HG03196 (cell line): ENCODE data around the gene ITPR3.

Experiments used
- ATAC-seq: cut with Tn5 transposase; IDR thresholded peaks from one replicate; pipeline ENCODE4 v1.9.1; 2021; ENCODE audit not compliant: unreplicated experiment

ITPR3 gene

DNA sequence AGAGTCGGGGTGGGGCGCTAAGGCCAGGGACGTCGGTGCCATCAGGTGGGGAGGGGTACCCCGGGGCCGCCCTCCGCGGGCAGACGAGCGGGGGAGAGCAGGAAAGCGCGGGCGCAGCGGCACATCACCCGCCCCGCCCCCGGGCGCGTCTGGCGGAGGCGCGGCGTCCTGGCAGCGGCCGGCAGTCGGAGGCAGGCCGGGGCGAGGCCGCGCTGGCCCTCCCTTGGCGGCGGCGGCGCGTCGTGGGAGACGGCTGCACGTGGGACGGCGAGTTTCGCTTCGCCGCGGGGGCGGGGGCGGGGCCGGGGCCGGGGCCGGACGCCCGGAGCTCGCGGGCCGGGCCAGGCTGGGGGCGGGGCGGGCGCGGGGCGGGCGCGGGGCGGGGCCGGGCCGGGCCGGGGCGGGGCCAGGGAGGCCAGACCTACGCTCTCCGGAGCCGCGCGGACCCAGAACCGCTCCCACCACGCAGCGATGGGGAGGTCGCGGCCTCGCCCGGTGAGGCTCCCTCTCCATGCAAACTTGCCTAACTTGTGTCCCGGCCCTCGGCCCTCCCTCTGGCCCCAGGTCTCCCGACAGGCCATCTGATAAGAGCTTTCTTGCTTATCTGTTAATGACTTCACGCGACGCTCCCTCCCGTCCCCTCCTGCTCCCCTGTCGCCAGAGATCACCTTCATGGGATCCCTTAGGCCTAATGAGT lies 12.5 kb downstream of the ITPR3 start:
- no peak for ATAC-seq

DNA sequence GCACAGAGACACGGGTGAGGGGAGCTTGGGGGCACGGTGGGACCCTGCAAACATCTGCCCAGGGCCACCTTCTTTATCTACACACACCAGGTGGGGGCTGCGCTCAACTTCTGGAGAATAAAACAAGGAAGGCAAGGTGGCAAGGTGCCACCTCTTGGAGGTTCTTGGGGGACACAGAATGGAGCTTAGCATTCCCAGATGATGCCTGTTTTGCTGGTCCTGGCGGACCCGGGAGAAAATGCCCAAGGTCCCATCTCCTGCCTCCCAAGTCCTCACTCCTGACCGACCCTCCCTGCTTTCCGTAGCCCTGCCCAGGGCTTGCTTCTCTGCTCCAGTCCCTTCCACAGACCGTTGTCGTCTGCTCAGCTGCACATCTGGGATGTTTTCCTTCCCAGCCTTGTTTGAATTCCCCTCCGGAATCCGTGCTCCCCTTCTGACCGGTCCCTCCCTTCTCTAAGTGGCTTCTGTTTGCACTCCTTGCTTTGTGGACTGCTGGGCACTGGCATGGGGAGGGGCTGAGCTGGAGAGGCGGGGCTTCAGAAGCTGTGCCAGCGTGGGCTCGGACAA lies 13.1 kb downstream of the ITPR3 start:
- no peak for ATAC-seq

DNA sequence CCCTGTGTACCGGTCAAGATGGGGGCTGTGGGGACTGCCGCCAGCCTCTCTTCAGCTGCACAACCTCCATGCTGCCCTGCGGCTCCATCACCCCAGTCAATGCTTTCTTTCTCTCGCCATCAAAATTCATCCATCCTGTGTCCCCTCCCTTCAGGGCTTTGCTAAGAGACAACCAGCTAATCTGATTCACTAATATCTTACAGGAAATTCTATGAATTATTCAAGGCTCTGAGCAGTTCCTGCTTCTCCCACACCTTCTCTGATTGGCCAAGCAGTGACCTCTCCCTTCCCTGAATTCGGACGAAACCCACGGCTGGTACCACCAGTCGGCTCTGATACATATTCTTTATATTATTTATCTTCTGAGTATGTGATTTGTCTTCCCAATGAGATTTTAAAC lies 13.8 kb downstream of the ITPR3 start:
- no peak for ATAC-seq

DNA sequence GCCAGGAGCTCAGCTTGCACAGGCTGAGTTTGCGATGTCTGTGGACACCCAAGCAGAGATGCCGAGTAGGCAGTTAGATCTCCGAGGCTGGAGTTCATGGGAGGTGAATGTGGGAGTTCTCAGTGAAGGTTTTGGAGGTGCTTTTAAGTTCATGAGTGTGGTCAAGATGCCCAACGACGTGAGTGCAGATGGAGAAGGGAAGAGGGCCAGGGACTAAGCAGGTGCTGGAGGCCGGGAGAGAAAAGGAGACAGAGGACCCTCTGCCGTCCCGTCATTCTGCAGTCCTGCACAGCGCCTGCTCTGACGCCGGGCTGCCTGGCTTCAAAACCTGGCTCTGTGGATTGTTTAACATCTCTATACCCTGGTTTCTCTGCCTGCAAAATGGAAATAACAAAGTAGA lies 15.5 kb downstream of the ITPR3 start:
- no peak for ATAC-seq

DNA sequence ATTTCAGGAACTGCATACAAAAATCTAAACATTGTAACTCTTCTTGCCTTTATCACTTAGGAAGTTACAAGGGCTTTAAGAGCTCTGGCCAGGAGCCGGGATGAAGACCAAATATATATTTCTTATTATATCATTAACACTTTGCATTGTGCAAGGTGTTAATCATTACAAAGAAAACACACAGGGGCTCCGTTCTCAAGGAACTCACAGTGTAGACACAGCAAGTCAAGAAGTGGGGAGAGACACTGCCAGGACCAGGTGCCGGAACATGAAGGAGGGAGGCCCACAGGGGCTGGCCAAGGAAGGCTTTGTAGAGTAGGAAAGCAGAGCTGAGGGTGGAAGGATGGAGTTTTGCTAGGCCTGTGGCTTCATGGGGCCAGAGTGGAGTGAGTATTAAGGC lies 17.4 kb downstream of the ITPR3 start:
- no peak for ATAC-seq

DNA sequence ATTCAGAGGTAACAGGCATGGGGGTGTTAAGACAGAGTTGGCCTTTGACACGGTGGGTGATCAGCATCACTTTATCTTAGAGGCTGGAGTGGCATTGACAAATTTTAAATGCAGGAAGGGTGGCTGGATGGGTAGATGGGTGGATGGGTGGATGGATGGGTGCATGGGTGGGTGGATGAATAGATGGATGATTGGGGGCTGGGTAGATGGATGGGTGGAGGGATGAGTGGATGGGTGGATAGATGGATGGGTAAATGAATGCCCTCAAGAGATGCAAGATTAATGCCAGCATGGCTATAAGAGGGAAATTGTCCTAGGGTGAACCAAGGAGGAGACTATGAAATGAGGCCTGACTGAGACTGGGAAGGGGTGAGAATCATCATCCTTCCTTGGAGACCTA lies 18.4 kb downstream of the ITPR3 start:
- no peak for ATAC-seq

DNA sequence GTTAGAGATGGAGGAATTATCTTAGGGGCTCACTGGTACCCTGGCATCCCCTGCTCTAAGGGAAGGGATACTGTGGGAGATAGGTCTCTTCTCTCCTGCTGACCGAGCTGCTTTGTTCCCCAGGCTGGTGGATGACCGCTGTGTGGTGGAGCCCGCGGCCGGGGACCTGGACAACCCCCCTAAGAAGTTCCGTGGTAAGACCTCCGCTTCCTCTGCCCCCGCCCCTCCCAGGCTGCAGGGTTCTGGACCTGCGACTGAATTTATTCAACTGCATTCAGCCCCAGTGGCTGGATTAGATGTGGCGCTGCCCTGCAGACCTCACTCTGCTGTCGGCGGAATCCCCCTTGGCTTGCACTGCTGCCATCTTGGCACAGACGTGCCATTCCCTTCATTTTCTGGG lies 19.2 kb downstream of the ITPR3 start:
- ATAC-seq, result no peak

DNA sequence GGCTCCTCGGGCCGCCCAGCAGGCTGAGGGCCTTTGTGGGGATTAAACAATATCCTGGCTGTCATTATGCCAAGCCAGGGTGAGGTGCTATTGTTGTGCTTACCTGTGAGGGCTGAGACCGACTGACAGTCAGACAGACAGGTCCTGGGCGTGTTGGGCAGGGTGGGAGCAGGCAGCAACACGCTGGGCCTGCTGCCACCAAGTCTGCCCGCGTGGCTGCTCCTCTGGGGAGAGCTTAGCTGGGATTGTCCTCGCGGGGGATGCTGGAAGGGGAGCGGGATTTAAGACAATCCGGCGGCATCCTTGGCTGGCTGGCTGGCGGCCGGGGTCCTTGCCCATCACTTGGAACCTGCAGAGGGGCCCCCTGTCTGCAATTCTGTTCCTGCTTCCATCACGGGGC lies 20.0 kb downstream of the ITPR3 start:
- no peak for ATAC-seq

DNA sequence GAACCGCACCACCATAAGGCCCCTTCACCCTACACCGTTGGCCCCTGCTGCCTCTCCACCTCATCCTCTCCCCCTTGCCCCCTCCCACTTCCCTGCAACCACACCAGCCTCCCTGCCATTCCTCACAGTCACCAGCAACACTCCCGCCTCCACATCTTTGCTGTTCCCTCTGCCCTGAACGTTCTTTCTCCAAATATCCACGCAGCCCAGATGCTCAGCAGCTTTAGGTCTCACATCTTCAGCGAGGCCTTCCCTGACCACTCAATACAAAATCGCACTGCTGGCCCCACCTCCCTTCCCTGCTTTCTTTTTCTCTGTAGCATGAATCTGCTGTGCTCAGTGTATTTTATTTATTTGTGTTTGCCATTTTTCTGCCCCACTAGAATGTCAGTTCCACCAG lies 20.5 kb downstream of the ITPR3 start:
- ATAC-seq, result no peak

DNA sequence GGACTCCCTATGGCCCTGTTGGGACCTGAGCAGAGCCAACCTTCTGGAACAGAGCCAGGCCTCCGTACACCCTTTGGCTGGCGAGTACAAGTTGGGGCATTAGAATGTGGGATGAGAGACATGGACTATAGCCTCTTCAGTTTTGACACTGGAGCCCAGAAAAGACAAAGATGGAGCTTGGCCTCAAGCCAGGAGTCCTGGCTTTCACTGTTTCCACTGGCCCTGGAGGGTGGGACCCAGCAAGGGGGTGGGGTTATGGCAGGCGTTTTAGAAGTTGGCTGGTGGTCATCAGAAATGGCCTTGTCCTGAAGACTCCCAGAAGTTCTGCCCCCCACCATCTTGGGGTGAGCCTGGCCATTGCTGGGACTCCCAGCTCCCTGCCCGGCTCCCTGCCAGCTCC lies 21.8 kb downstream of the ITPR3 start:
- no peak for ATAC-seq

DNA sequence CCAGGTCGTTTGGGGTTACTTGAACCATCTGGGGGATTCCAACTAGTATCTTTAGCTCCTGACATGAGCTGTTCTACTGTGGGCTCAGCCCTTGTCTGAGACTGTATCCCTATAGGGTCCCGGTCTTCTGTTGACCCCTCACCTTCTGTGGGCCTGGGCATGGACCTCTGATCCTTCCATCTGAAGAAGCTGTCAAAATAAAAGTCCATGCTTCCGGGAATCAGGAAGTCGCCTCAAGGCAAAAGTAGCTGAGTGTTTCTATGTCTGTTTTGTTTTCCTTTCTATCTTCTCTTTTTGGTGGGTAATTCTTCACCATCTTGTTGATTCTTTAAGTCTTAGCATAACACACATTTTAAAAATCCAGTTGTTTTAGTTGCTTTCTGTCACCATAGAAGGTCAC lies 30.3 kb downstream of the ITPR3 start:
- ATAC-seq, result no peak

DNA sequence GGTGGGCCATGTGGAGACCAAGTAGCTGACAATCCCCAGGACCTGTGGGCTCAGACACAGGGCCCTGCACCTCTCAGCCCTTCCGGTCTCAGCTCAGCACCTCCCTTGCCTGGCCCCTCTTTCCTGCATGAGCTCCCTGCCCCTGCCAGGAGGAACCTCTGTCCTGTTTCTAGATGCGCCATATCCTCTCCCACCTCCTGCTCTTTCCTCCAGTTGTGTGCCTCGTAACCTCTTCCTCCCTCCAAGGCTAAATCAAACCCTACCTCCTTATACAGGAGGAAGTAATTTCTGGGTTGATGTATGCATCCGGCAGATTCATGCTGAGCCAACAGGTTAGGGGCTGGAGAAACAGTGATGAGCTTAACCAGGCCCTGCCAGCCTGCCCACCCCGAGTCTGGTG lies 30.9 kb downstream of the ITPR3 start:
- no peak for ATAC-seq

DNA sequence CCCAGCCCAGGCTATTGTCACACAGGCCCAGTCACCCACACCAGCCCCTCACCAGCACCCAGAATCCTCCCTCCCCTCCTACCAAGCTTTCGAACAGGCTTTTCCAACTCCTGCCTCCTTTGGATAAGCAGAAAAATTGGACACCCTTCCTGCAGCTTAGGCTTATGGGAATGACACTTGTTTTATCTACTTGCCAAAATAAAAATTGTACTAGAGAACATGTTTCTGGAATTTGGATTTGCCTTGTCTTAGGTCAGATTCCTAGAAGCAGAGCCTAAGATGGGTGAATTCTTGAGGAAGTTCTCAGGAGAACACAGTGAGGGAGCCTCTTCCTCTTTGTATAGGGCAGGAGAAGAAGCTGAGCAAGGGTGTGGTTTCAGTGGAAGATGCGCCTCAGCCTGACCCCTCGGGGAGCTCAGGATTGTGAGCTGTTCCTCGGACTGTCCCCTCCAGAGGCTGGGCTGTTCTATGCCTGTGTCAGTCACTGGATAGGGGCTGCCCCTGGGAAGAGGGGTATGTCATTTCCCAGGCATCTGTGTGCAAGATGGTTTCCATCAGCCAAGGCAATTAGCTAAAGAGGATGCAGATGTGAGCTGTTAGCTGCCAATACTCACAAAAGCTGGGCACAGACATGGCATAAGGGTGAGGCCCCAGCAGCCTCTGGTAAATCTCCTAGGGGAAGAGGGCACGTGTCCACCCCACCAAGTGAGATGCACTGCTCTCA lies 33.9 kb downstream of the ITPR3 start:
- ATAC-seq, result no peak

DNA sequence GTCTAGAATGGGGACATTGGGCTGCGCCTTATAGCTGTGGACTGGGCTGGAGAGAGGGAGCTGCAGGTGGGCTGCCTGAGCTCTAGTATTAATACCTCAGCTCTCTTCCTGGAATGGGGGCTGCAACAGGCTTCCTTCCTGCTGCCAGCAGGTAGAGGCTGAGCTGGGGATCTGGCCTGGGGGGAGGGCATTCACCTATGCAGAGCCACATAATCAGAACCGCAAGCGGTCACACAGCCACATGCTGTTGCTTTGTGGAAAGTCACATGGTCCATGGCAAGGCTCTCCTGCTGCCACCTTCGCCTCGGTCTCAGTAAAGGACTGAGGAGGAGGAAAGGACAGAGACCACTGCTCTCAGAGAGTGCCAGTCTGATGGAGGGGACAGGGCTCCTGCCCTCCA lies 35.7 kb downstream of the ITPR3 start:
- no peak for ATAC-seq

DNA sequence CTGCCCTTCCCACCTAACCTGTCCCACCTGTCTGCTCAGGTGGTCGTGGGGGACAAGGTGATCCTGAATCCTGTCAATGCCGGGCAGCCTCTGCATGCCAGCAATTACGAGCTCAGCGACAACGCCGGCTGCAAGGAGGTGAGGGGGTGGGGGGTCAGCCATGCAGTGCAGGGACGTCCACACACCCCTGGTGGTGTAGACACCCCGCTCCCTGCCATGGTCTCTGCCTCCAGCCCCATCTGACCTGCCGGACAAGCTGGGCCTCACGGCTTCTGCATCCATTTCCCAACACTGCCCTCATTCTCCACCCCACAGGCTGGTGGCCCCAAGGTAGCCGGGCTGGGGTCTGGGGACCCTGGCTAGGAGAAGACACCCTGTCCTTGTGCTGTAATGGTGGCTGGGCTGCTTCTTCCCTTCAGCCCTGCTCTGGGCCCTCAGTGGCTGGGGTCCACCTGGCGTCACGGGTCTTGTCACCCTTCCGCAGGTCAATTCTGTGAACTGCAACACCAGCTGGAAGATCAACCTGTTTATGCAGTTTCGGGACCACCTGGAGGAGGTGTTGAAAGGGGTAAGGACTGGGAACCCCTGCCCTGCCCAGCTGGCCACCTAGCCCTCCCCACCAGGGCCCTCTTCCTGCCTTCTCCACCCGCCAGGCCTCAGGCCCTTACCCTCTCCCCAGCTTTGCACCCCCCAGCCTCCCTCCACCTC lies 38.0 kb downstream of the ITPR3 start:
- ATAC-seq, result no peak

DNA sequence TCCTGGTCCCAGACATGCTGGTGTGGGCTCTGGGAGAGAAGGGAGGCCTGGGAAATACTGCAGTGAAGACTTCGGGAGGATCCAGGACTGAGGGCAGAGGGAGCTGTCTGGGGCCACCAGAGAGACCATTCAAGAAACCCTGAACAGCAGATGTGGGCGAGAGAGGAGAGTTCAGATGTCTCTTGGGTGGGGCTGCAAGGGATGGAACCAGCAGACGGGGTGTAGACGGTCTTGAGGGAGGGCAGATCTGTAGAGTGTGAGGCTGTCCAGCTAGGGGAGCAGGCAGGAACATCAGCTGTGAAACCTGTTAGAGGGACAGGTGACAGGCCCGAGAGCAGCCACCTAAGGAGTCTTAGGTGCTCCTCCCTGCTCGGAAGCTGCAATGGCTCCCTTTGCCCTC lies 38.9 kb downstream of the ITPR3 start:
- ATAC-seq, result no peak

DNA sequence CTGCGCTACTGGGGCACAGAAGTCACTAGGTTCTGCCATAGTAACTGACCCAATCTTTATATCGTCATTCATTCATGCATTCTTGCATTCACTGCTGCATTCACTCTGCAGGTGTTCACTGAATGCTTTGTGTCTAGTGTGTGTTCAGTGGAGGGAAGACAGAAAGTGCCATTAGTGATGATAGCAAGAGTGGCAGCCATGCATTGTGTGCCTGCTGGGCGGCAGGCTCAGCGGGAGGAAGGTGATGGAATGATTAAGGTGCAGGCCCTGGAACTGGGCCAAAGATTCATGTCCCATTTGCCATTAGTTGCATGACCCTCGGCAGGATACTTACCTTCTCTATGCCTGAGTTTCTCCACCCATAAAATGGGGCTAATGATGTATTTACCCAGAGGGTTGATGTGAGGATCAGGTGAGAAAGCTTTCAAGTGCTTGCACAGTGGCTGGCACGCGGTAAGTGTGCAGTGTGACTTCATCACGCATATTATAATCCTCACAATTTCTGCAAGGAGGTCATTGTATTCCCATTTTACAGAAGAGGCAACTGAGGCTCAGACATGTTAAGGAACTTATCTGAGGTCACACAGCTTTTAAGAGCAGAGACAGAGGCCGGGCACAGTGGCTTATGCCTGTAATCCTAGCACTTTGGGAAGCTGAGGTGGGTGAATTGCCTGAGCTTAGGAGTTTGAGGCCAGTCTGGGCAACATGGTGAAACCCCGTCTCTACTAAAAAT lies 40.1 kb downstream of the ITPR3 start:
- ATAC-seq, result no peak

DNA sequence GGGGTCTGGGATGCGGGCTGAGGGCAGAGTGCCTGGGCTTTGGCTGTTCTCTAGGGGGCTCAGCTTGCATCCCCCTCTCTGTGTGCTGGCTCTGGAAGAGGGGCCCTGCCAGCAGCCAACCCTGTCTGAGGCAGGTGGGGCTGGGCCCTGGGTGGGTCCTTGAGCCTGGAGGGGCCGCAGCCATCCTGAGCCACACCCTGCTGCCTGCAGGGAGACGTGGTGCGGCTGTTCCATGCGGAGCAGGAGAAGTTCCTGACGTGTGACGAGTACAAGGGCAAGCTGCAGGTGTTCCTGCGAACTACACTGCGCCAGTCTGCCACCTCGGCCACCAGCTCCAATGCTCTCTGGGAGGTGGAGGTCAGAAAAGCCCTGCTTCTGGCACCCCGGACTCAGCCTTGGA lies 41.2 kb downstream of the ITPR3 start:
- no peak for ATAC-seq

DNA sequence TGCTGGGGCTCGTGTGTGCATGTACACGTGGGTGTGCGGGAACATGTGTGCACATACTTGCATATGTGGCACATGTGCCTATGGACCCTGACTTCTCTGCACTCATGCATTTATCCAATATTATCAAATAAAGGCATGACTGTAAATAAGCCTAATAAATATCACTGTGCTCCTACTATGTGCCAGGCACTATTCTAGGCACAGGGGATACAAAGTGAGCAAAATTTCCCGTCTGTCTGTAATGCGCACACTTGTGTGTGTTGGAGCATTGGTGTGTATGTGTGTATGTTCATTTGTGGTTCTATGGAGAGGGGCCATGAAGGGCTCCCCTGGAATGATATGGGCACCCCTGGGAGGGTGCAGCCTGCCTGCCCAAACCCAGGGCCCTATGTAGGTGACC lies 41.9 kb downstream of the ITPR3 start:
- no peak for ATAC-seq

DNA sequence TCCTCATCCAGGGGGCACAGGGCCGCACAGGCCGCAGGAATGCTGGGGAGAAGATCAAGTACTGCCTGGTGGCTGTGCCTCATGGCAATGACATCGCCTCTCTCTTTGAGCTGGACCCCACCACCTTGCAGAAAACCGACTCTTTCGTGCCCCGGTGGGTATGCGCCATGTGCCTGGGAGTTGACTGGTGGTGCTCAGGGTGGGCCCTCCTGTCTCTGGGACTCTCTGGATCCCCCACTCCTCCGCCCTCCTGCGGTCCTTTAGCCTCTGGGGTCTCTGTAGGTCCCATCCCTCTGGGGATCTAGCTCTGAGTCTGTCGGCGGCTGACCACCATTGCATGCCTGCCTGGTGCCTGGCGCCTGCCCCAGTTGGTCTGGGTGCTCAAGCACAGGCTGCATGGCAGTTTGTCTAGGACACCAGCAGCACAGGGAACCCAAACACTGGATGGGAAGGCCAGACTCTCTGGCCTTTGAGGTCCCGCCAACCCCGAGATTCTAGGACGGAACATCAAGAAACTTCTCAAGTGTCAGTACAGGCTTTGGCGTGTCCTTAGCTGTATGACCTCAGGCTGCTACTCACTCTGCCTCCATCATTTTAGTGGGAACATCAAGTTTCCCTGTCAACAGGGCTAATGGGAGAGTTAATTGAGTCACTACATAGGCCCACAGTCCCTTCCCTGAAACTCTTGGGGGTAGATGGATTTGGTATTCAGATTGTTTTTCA lies 42.8 kb downstream of the ITPR3 start:
- ATAC-seq, result no peak
